NOMO-1 (cell line): Measurements from ENCODE around the gene KRT14.

Source experiments
- DNase-seq, 2 experiments: peaks; one replicate each; lab custom pipeline; 2025; ENCODE audit not compliant: unreplicated experiment in 2 of 2; lab: John Stamatoyannopoulos, UW

The KRT14 gene

GRCh38 chr17:41533613-41534012 is 53.1 kb downstream of the KRT14 start:
- no peak for DNase-seq

DNA sequence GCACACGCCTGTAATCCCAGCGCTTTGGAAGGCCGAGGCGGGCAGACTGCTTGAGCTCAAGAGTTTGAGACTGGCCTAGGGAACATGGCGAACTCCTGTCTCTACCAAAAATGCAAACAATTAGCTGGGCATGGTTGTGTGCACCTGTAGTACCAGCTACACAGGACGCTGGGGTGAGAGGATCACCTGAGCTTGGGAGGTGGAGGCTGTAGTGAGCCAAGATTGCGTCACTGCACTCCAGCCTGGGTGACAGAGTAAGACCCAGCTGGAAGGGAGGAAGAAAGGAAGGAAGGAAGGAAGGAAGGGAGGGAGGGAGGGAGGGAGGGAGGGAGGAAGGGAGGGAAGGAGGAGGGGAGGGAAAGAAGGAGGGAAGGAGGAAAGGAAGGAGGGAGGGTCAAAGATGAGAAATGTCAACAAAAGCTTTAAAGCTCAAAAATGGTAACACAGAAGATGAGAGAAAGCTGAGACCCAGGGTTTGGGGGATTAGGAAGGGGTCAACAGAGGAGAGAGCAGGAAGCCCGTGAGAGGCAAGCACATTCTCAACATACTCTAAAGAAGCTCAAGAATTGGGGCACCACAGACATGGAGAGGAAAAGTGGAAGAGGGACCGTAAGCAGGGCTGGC is 53.6 kb downstream of the KRT14 start:
- DNase-seq: no peak
